Mammary epithelial cell (primary cell): ENCODE results near the gene IFITM5.
"Not testable (repeated sequence)": the region's sequence is repeated elsewhere in the genome, so short reads cannot be mapped to it uniquely, and the experiment has no call there.

ENCODE experiments used
- CTCF ChIP-seq, 2 donors: IDR thresholded peaks in 1 of 2; conservative IDR thresholded peaks in 1 of 2; 2 replicates each; pipeline ENCODE4 v1.5.1; 2011 to 2012; ENCODE audit warnings: inconsistent platforms in 2 of 2, low read length in 2 of 2, mild to moderate bottlenecking in 2 of 2, control low read depth in 1 of 2, low read depth in 1 of 2; ENCODE audit not compliant: insufficient read depth in 1 of 2; ENCODE audit errors: extremely low read depth in 1 of 2
- EZH2 ChIP-seq: IDR thresholded peaks from 2 replicates; pipeline ENCODE4 v1.6.1; 2012; ENCODE audit warnings: low read length, inconsistent platforms, borderline replicate concordance

DNA sequence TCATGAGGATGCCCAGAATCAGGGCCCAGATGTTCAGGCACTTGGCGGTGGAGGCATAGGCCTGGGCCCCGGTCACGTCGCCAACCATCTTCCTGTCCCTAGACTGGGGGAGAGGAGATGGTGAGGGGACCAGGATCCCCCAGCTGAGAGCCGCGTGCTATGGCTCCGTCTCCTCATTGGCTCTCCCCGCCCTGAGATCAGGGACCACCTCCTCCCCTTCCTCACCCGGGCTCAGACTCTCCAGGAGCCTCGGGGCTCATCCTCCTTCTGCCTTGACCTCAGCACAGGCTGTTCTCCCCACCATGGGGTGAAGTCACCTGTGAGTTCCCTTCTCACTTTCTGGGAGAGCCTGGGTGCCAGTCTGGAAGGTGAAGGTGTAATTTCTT lies 20.6 kb upstream of the IFITM5 start:
- TF ChIP-seq CTCF (conservative IDR thresholded peaks at IDR 0.05 in 1 of 2, IDR thresholded peaks at IDR 0.05 in 1 of 2; ENCODE audit: extremely low read depth in 1 of 2, insufficient read depth in 1 of 2, low read depth in 1 of 2, low read length in 2 of 2); EZH2: not testable (repeated sequence)
